ENCODE results near the gene CFAP46. TPM values are rescaled to one million over a fixed set of nuclear protein-coding genes. Genes with fewer than 3 reads are reported as not detected.

The CFAP46 gene
- total RNA-seq, 1 donor from 2014 or later, result 5.2 TPM

DNA sequence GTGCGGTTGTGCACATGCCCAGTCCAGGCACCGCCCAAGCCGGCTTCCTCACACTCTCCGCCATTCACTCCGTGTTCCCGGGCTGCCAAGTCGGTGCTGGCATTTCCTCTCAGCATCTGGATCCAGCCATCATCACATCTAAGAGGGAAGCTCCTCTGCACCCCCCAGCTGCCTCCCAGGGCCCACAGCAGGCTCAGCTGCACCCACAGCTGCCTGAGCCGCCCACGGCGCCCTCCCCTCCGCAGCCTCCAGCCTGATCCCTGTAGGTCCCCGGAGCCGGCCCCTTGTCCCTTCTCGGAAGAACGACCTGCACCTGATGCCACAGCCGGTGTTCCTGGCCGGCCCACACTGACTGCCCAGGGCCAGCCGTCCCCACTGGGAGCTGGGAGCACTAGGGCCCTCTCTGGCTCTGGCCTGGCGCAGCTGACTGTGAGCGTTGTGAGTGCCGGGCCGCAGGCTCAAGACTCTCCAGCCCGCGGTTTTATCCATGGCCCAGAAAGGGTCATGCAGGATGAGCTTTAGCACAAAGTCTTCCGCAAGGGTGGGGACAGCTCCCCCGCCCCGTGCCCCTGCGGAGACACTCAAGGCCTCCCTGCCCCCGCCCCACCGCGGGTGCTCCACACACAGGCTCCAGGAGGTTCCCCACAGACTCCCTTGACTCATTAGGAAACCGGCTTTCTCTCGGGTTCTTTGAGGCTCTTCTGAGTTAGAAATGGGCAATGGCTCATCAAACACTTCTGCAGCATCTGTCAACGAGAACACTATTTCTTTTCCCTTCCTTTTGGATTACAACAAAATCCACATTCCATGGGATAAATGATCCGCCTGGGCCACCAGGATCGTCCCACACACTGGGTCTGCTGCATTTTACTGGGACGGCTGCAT is 31.2 kb downstream of the CFAP46 start:
- no peaks in the 10 kb centered on the region for H3K36me3 Mint-ChIP-seq (ENCODE audit: unreplicated experiment)
- H3K27ac Mint-ChIP-seq (ENCODE audit: unreplicated experiment), result no peak overlapping the region

GRCh38 chr10:132910186-132910880 is 32.0 kb downstream of the CFAP46 start:
- H3K4me3 Mint-ChIP-seq (ENCODE audit: unreplicated experiment), result no peak overlapping the region
- no peak for DNase-seq
- TF ChIP-seq CTCF (IDR thresholded peaks at IDR 0.05; ENCODE audit: partially characterized antibody, unreplicated experiment), result no peak
- H3K36me3 Mint-ChIP-seq (ENCODE audit: unreplicated experiment), result peaks cover 3% of the 10 kb centered on the region
- H3K9me3 Mint-ChIP-seq (ENCODE audit: unreplicated experiment), result no peaks in the 10 kb centered on the region
- H3K27ac Mint-ChIP-seq (ENCODE audit: unreplicated experiment), result no peak overlapping the region
- peaks cover 2% of the 10 kb centered on the region for H3K4me1 Mint-ChIP-seq (ENCODE audit: low read depth, unreplicated experiment)
- peaks cover 3% of the 10 kb centered on the region for H3K27me3 Mint-ChIP-seq (ENCODE audit: unreplicated experiment)

More for the DNA sequence above, 31.2 kb downstream of the CFAP46 start:
- Mint-ChIP-seq H3K4me1 (ENCODE audit: low read depth, unreplicated experiment) (peaks cover 2% of the 10 kb centered on the region), H3K4me3 (ENCODE audit: unreplicated experiment) (no peak overlapping the region), H3K9me3 (ENCODE audit: unreplicated experiment) (no peaks in the 10 kb centered on the region), H3K27me3 (ENCODE audit: unreplicated experiment) (peaks cover 3% of the 10 kb centered on the region)
- DNase-seq, result no peak
- no peak for TF ChIP-seq CTCF (IDR thresholded peaks at IDR 0.05; ENCODE audit: partially characterized antibody, unreplicated experiment)

GRCh38 chr10:132909491-132910071 is 32.8 kb downstream of the CFAP46 start:
- Mint-ChIP-seq H3K4me1 (ENCODE audit: low read depth, unreplicated experiment) (peaks cover 2% of the 10 kb centered on the region), H3K27me3 (ENCODE audit: unreplicated experiment) (peaks cover 3% of the 10 kb centered on the region), H3K9me3 (ENCODE audit: unreplicated experiment) (peaks cover 3% of the 10 kb centered on the region), H3K4me3 (ENCODE audit: unreplicated experiment) (no peak overlapping the region), H3K27ac (ENCODE audit: unreplicated experiment) (no peak overlapping the region), H3K36me3 (ENCODE audit: unreplicated experiment) (peaks cover 7% of the 10 kb centered on the region)
- TF ChIP-seq CTCF (IDR thresholded peaks at IDR 0.05; ENCODE audit: partially characterized antibody, unreplicated experiment), result no peak
- DNase-seq, result no peak

GRCh38 chr10:132908621-132909295 is 33.6 kb downstream of the CFAP46 start:
- no peak overlapping the region for H3K4me3 Mint-ChIP-seq (ENCODE audit: unreplicated experiment)
- H3K27ac Mint-ChIP-seq (ENCODE audit: unreplicated experiment), result no peak overlapping the region
- peaks cover 3% of the 10 kb centered on the region for H3K27me3 Mint-ChIP-seq (ENCODE audit: unreplicated experiment)
- DNase-seq, result no peak
- H3K9me3 Mint-ChIP-seq (ENCODE audit: unreplicated experiment), result peaks cover 3% of the 10 kb centered on the region
- H3K36me3 Mint-ChIP-seq (ENCODE audit: unreplicated experiment), result peaks cover 7% of the 10 kb centered on the region
- H3K4me1 Mint-ChIP-seq (ENCODE audit: low read depth, unreplicated experiment), result peaks cover 2% of the 10 kb centered on the region
- TF ChIP-seq CTCF (IDR thresholded peaks at IDR 0.05; ENCODE audit: partially characterized antibody, unreplicated experiment), result no peak

Data from glutamatergic neuron (in vitro differentiated cells).